ENCODE measurements around the gene FRMD8. TPM values are rescaled to one million over a fixed set of nuclear protein-coding genes. Genes with fewer than 3 reads are reported as not detected.

FRMD8 gene
- total and polyA plus RNA-seq, 2 experiments from 2014 or later = 32.6 to 64.6 TPM

GRCh38 chr11:65417702-65418430, 31.4 kb downstream of the FRMD8 start:
- H3K27me3 ChIP-seq = no peaks in the 10 kb centered on the region
- no peak overlapping the region for H3K4me3 ChIP-seq
- peak; percentile 46 to 67 for DNase-seq (ENCODE audit: low read depth in 1 of 2, low spot score in 1 of 2)
- H3K9me3 ChIP-seq (ENCODE audit: low read depth) = no peaks in the 10 kb centered on the region
- TF ChIP-seq, protein P1, sequence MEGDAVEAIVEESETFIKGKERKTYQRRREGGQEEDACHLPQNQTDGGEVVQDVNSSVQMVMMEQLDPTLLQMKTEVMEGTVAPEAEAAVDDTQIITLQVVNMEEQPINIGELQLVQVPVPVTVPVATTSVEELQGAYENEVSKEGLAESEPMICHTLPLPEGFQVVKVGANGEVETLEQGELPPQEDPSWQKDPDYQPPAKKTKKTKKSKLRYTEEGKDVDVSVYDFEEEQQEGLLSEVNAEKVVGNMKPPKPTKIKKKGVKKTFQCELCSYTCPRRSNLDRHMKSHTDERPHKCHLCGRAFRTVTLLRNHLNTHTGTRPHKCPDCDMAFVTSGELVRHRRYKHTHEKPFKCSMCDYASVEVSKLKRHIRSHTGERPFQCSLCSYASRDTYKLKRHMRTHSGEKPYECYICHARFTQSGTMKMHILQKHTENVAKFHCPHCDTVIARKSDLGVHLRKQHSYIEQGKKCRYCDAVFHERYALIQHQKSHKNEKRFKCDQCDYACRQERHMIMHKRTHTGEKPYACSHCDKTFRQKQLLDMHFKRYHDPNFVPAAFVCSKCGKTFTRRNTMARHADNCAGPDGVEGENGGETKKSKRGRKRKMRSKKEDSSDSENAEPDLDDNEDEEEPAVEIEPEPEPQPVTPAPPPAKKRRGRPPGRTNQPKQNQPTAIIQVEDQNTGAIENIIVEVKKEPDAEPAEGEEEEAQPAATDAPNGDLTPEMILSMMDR (IDR thresholded peaks at IDR 0.05; ENCODE audit: low read depth, low read length) = no peak
- peak overlapping the region; percentile 98 for H3K27ac ChIP-seq
- no peaks in the 10 kb centered on the region for H3K36me3 ChIP-seq
- H3K4me1 ChIP-seq (ENCODE audit: low read depth) = peaks cover 54% of the 10 kb centered on the region

DNA sequence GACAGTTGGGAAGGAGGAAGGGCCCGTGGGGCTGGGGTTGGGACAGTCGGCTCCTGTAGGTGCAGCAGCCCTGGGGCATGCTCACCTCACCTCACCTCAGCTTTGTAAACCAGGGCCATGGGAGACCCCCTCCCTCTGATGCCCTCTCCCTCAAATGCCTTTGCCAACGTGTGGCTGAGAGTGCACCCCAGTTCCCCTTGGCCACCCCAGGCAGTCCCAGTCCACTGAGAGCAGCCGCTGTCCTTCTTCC, 31.9 kb downstream of the FRMD8 start:
- Histone ChIP-seq H3K36me3 (no peaks in the 10 kb centered on the region), H3K4me3 (no peak overlapping the region), H3K9me3 (ENCODE audit: low read depth) (no peaks in the 10 kb centered on the region), H3K27me3 (no peaks in the 10 kb centered on the region), H3K4me1 (ENCODE audit: low read depth) (peaks cover 59% of the 10 kb centered on the region), H3K27ac (peak overlapping the region; percentile 98)
- DNase-seq (ENCODE audit: low read depth in 1 of 2, low spot score in 1 of 2) = peak in 1 of 2 donors; percentile 57
- TF ChIP-seq, protein P1 (IDR thresholded peaks at IDR 0.05; ENCODE audit: low read depth, low read length) = no peak

DNA sequence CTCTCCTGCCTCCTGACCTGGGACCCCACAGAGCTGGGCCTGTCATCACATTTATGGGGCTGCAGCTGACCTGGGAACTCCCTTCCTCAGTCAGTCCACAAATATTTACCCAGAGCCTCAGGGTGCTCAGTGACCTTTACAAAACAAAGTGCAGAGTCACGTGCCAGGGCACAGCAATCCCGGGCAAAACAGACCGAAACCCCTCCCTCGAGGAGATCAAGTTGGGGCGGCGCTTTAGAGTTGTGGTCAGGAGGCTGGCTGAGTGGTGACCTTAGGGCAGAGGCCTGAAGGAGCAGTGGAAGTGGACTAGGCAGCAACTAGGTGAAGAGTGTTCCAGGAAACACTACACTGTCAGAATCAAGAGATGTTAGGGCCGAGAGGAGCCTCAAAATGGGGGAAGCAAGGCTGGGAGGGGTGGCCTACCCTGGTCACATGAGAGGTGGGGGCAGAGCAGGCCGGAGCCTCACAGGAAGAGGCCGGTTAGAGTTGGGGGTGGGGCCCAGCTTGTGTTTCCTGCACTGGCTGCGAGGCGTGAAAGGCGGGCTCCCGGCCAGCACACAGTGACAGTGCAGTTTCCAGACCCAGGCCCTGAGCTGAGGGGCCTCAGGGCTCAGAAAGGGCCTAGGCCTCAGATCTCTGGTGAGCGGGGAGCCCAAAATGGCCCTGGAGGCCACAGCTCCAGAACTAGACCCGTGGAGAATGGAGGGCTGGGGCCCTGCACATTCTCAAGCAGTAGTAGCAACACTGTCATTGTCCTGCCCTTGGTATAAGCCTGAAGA, 32.4 kb downstream of the FRMD8 start:
- TF ChIP-seq, protein P1 (IDR thresholded peaks at IDR 0.05; ENCODE audit: low read depth, low read length) = no peak
- no peaks in the 10 kb centered on the region for H3K27me3 ChIP-seq
- peak overlapping the region; percentile 98 for H3K27ac ChIP-seq
- H3K4me1 ChIP-seq (ENCODE audit: low read depth) = peaks cover 65% of the 10 kb centered on the region
- no peak overlapping the region for H3K4me3 ChIP-seq
- H3K36me3 ChIP-seq = no peaks in the 10 kb centered on the region
- H3K9me3 ChIP-seq (ENCODE audit: low read depth) = no peaks in the 10 kb centered on the region
- DNase-seq (ENCODE audit: low read depth in 1 of 2, low spot score in 1 of 2) = peak; percentile 91 to 99

GRCh38 chr11:65419460-65419771, 33.0 kb downstream of the FRMD8 start:
- Histone ChIP-seq H3K9me3 (ENCODE audit: low read depth) (no peaks in the 10 kb centered on the region), H3K27ac (peak overlapping the region; percentile 98), H3K36me3 (no peaks in the 10 kb centered on the region), H3K4me1 (ENCODE audit: low read depth) (peaks cover 67% of the 10 kb centered on the region), H3K4me3 (no peak overlapping the region), H3K27me3 (no peaks in the 10 kb centered on the region)
- TF ChIP-seq, protein P1 (IDR thresholded peaks at IDR 0.05; ENCODE audit: low read depth, low read length) = no peak
- no peak for DNase-seq (ENCODE audit: low read depth in 1 of 2, low spot score in 1 of 2)

DNA sequence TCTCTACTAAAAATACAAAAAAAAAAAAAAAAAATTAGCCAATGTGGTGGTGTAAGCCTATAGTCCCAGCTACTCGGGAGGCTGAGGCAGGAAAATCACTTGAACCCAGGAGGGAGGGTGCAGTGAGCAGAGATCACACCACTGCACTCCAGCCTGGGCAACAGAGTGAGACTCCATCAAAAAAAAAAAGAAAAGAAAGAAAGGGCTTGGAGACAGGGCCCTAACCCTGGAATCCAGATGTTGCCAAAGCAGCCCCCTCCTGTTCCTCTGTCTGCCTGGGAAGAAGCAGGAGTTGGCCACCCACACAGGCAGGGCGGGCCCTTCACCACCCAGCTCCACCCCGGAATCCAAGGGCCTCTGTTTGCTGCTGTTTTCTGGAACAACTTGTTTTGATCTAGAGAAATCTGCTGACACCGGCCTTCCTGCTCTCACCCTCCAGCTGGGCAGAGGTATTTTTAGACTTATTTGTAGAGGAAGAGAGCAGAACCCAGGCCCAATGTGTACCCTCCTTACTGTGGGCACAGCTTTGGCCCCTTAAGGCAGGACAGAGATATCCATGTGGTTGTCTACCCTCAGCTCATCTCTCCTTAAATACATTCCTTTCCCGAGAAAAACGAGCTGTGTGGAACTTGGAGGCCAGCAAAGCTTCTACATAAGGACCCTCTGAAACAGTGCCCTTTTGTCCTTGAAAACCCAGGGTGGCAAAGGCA, 33.5 kb downstream of the FRMD8 start:
- Histone ChIP-seq H3K4me3 (no peak overlapping the region), H3K9me3 (ENCODE audit: low read depth) (no peaks in the 10 kb centered on the region), H3K27me3 (no peaks in the 10 kb centered on the region), H3K27ac (peak overlapping the region; percentile 98), H3K4me1 (ENCODE audit: low read depth) (peaks cover 71% of the 10 kb centered on the region), H3K36me3 (no peaks in the 10 kb centered on the region)
- DNase-seq (ENCODE audit: low read depth in 1 of 2, low spot score in 1 of 2) = peak; percentile 59 to 98
- TF ChIP-seq, protein P1 (IDR thresholded peaks at IDR 0.05; ENCODE audit: low read depth, low read length) = no peak

Data from cardiac muscle cell (in vitro differentiated cells and primary cell).